ENCODE results near the gene TMEM207.

- TF ChIP-seq, protein P1, sequence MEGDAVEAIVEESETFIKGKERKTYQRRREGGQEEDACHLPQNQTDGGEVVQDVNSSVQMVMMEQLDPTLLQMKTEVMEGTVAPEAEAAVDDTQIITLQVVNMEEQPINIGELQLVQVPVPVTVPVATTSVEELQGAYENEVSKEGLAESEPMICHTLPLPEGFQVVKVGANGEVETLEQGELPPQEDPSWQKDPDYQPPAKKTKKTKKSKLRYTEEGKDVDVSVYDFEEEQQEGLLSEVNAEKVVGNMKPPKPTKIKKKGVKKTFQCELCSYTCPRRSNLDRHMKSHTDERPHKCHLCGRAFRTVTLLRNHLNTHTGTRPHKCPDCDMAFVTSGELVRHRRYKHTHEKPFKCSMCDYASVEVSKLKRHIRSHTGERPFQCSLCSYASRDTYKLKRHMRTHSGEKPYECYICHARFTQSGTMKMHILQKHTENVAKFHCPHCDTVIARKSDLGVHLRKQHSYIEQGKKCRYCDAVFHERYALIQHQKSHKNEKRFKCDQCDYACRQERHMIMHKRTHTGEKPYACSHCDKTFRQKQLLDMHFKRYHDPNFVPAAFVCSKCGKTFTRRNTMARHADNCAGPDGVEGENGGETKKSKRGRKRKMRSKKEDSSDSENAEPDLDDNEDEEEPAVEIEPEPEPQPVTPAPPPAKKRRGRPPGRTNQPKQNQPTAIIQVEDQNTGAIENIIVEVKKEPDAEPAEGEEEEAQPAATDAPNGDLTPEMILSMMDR (IDR thresholded peaks at IDR 0.05; ENCODE audit: insufficient read depth, low read depth, low read length) = no peak
- no peak for TF ChIP-seq EZH2 (IDR thresholded peaks at IDR 0.05; ENCODE audit: insufficient read depth, low read length)
Observed at GRCh38 chr3:190486533-190486864, 36.8 kb upstream of the TMEM207 start.

Data from astrocyte (in vitro differentiated cells and primary cell).